Measurements from ENCODE around the gene P2RX7.

The P2RX7 gene

DNA sequence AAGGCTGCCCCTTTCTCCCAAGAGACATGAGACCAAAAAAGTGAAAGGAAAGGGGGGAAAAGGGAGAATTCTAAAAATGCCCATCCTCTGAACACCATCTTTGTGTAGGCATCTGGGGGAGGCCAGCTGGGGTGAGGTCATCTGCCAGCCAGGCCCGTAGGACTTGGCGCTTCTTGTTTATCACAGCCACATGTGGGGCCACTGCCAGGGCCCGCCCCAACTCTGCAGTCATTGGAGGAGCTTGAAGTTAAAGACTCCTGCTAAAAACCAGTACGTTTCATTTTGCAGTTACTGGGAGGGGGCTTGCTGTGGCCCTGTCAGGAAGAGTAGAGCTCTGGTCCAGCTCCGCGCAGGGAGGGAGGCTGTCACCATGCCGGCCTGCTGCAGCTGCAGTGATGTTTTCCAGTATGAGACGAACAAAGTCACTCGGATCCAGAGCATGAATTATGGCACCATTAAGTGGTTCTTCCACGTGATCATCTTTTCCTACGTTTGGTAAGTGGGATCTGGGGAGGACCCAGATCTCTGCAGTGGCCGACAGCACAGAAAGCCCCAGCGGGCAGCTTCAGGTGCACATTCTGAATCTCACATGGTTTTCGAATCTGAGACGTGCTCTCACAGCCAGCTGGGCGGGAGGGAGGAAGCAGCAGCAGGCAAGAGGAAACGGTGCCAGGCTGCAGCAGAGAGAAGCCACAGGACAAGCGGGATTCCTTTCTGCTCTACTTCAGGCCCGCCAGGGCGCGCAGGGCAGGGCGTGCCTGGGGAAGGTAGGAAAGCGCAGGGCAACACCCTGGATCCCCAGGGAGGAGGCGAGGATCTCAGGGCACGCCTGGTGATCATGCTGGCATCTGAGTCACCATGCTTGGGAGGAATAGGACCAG lies at the start of gene P2RX7:
TSS of gene P2RX7 (plus strand) at position 276 of the 881 bp plus-strand sequence. CDS start at position 371, 95 bp downstream.
- DNase-seq: peak; percentile 94
- in situ Hi-C loops (cut with HindIII; ENCODE audit: low pct_ligation_motif_present, low pct_unique_long_range_greater_than_20kb, low sequenced_read_pairs): no loop called here

DNA sequence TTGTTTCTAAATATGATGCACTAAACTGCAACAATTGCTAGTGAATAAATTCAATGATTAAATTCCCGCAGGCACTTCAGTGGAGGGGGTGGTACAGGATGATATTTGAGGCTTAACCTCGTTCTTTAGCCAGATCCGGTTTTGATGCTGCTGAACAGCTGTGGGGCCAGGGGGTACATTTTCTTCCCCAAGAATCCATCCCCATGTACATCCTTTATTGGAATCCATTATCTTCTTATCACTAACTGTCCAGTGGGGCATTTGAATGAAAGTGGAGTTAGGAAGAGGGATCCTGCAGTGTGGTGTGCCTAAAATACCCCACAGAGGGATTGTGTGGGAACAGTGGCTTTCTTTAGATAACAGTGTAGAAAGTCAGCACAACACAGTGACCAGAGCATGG lies 48.4 kb upstream of the P2RX7 start:
- no peak for DNase-seq
- in situ Hi-C loops (cut with HindIII; ENCODE audit: low pct_ligation_motif_present, low pct_unique_long_range_greater_than_20kb, low sequenced_read_pairs): no loop called here

DNA sequence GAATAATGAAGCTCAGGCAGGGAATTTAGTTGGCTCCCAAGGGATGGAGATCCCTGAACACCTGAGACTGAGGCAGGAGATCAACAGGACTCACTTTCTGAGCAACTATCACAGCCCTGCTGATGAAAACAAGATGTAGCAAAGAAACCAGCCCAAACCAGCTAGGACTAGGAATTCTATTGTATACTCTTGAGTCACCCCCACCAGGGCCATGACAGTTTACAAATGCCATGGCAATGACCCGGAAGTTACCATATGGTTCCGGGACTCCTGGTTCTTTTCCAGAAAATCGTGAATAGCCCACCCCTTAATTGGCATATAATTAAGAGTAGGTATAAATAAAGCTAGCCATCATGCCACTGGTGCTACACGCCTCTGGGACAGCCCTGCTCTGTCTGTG lies 47.6 kb upstream of the P2RX7 start:
- DNase-seq: no peak
- in situ Hi-C loops (cut with HindIII; ENCODE audit: low pct_ligation_motif_present, low pct_unique_long_range_greater_than_20kb, low sequenced_read_pairs): no loop called here

DNA sequence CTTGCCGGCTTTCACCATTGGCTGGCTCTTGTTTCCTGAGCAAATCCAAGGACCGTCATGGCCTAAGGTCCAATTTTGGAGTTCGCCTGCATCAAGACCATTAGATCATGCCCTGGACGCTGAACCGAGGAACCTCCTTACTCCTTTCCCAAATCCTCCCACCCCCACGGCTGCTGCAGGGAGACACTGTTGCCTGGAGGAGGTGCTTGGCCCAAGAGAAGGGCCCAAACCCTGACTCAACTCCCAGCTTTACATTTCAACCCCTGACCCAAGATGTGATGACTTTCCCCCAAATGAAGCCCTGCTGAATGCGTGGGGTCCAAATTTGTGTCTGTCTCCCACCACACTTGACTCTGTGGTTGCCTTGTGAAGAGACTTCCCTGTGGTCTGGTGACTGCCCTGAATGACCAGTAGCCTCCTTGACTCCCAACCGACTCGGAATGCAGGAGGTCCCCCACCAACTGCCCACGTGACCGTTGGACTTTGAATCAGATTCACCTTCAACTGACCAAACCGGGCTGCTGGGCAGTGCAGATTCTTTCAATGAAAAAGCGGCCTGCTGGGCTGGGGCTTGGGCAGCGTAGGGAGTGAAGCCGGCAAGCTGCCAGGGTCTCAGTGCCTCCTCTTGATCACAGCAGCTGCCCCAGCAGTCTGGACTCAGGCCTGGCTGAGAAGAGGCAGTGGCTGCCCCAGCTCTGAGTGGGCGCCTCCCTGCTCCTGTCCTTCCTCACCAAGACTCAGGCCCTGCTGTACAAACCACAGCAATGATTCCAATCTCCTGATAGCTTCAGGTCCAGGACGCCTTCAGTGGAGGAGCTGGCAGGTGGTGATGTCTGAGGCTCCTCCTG lies 46.9 kb upstream of the P2RX7 start:
- DNase-seq: no peak
- in situ Hi-C loops (cut with HindIII; ENCODE audit: low pct_ligation_motif_present, low pct_unique_long_range_greater_than_20kb, low sequenced_read_pairs): no loop called here

DNA sequence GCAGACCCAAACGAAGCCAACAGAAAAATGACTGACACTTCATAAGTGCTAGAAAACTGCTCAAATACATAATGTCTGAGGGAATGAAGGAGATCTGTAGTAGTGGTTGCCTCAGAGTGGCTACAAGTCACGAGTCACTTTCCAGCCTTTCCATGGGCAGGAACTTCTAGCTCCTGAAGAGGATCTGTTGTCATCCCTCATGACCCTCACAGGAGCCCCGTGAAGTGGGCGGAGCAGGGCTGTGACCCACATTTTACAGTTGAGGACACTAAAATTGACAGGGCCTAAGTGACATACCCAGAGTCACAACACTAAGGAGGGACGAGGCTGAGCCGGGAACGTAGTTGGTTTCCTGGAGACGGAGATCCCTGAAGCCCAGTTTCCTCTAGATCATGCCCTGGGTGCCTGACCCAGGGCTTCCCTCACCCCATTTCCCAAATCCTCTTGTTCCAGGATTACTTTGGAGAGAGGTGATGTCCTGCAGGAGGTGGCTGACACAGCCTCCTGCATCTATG lies 45.8 kb upstream of the P2RX7 start:
- in situ Hi-C loops (cut with HindIII; ENCODE audit: low pct_ligation_motif_present, low pct_unique_long_range_greater_than_20kb, low sequenced_read_pairs): no loop called here

DNA sequence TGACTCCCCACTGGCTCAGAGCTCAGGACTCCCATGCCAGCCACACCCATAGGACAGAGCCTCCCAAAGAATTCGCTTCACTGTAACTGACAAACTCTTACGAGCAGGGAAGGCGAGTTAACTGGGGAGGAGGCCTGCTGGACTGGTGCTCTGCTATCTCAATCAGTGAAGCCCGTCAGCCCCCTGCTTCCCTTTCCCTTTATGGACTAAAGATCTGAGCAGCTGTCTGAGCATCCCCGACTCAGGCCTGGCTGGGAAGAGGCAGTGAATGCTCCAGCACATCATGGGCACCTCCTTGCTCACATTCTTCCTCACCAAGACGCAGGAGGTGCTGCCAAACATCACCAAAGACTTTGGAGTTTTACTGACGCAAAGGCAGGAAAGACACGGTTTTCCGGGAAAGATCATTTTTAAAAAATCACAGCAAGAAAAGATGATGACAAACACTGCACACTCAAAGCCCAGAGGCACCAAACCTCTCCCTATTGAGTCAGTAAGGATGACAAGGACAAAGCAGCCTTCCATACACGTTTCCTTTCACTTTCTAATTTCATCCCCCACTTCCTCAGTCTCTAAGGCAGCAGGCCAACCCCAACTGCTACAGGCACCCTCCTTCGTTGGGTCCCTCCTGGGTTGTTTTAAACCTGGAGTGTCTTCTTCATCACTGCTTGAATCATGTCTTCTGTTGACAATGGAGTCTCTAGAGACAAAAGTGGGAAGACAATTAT lies 45.0 kb upstream of the P2RX7 start:
- DNase-seq: no peak
- in situ Hi-C loops (cut with HindIII; ENCODE audit: low pct_ligation_motif_present, low pct_unique_long_range_greater_than_20kb, low sequenced_read_pairs): no loop called here

More for the DNA sequence above, 45.8 kb upstream of the P2RX7 start:
- no peak for DNase-seq

DNA sequence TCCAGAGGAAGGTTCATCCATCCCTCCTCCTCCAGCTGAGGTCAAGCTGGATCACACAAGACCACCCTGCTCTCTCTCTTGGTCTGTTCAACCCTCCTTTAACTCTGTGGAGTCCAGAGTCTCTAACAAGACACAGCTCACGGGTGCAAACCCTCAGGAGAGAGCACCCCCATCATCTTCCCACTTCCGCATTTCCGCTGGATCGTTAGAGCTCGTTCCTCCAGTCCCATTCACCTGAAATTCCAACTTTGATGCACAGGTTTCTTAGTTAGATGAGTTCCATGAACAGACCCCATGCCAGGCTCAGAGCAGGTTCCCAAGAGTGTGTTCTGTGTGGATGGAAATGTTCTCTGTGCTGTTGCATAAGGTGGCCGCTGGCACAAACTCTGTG lies 44.5 kb upstream of the P2RX7 start:
- no peak for DNase-seq
- in situ Hi-C loops (cut with HindIII; ENCODE audit: low pct_ligation_motif_present, low pct_unique_long_range_greater_than_20kb, low sequenced_read_pairs): no loop called here

DNA sequence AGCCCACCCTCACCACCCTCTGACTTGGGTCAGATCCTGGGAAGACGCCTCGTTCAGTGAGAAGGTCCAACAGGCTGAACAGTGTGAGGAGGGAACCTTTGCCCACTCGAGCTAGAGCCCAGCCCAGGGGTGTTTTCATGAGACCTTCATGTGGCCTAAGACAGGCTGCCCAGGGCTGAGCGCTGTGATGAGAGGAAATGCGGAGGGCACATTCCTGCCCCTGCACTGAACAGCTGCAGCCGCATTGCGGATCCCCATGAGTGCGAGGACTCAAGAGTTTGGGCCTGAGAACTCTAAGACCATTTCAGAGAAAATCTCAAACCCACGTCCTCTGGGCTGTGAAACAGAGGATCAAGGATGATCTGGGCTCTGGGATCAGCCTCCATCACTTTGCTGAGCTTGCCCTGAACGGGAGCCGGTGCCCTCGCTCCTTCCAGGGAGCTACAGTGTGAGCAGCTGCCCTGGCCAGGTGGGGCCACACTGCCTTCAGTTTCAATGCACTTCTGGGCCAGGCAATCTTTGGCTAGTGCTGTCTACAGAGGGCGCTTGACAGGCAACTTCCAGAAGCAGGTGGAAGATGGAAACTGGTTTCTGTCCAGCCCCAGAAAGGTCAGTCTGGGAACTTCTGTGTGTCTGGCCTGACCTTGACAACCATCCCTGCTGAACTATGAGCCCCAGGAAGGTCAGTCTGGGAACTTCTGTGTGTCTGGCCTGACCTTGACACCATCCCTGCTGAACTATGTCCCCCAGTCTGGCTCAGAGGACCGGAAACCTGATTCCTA lies 43.5 kb upstream of the P2RX7 start:
- peak; percentile 22 for DNase-seq
- in situ Hi-C loops (cut with HindIII; ENCODE audit: low pct_ligation_motif_present, low pct_unique_long_range_greater_than_20kb, low sequenced_read_pairs): no loop called here

DNA sequence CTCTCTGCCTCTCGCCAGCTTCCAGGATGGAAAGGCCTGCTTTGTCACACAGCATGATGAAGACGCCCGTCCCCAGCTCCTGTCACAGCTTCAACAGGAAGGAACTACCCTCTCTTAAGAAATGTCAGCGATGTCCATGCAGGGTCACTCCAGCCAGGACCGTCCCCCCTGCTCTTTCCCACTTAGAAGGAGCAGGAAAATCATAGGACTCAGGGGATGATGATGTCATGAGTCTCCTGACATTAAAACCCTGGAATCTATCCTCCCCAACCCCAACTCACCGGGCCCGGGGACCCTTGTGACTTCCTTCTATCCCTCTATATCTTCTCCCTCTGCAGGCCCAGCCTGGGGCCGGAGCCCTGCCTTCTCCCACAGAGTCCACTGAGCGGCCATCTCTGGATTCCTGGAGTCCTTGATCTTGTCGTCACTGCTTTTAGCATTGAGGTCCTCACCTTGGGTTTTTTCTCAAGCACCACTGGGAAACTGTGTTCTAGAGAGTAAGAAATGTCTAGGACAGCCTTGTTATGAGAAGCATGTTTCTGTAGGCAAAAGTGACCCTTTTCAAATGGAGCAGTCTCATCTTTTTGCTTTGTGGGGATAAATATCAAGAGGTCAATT lies 42.8 kb upstream of the P2RX7 start:
- no peak for DNase-seq
- in situ Hi-C loops (cut with HindIII; ENCODE audit: low pct_ligation_motif_present, low pct_unique_long_range_greater_than_20kb, low sequenced_read_pairs): no loop called here

DNA sequence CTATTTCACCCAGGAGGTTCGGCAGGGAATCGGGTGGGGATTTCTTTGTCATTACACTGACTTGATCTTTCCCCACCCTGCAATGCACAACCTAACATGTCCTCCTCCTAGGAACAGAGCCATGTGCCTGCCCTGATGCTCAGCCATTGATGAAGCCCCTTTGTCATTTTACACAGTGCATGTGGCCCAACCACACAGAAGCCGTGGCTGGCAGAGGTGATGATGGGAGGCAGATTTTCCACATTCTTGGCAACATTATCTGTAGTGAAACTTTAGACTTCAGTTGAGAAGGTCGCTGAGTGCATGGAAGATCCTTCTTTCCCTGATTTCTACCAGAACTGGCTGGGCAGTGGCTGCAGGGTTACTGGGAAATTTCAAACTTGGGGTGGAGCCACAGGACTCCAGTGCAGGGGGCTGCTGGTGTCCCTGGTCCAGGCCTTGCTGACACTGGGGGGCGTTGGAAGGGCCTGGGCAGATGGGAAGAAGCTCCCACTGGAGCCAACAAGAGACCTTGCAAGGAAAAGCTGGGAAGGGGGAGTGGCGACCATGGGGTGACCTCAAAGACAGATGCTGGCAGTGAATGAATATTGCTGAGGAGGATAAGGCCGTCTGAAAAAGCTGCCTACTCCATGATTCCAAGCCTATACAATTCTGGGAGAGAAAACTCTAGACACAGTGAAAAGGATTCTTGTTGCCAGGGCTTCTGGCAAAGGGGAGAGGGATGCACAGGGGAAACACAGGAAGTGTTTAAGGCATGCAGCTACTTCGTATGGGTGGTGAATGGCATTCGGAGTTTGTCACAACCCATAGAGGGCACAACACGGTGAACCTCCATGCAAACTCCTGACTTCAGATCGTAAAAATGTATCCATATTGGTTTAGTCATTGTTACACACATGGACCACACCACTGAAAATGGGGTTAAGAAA lies 41.8 kb upstream of the P2RX7 start:
- in situ Hi-C loops (cut with HindIII; ENCODE audit: low pct_ligation_motif_present, low pct_unique_long_range_greater_than_20kb, low sequenced_read_pairs): no loop called here
- DNase-seq: no peak

DNA sequence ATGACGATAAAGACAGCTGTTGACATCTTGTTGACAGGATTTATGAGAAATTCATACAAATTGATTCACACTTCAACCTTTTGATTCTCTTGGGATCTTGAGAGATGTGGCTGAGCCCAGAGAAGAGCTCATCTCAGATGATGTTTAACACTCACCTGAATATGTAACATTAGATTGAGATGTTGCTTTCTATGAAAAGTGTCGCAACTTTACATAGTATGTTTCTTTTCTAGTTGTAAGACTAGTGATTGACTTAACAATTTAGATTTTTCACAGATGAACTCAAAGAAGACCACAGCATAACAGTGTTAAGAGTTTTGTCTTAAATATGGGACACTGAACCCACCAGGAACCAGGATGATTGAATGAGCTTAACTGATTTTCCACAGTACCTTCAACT lies 40.6 kb upstream of the P2RX7 start:
- no peak for DNase-seq
- in situ Hi-C loops (cut with HindIII; ENCODE audit: low pct_ligation_motif_present, low pct_unique_long_range_greater_than_20kb, low sequenced_read_pairs): no loop called here

DNA sequence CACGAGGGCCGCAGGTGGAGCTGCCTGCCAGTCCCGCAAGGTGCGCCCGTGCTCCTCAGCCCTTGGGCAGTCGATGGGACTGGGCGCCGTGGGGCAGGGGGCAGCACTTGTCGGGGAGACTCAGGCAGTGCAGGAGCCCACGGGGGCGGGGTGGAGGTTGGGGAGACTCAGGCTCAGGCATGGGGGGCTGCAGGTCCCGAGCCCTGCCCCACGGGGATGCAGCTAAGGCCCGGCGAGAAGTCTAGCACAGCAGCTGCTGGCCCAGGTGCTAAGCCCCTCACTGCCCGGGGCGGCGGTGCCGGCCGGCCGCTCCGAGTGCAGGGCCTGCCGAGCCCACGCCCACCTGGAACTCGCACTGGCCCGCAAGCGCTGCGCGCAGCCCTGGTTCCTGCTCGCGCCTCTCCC lies 39.2 kb upstream of the P2RX7 start:
- in situ Hi-C loops (cut with HindIII; ENCODE audit: low pct_ligation_motif_present, low pct_unique_long_range_greater_than_20kb, low sequenced_read_pairs): no loop called here
- DNase-seq: no peak

DNA sequence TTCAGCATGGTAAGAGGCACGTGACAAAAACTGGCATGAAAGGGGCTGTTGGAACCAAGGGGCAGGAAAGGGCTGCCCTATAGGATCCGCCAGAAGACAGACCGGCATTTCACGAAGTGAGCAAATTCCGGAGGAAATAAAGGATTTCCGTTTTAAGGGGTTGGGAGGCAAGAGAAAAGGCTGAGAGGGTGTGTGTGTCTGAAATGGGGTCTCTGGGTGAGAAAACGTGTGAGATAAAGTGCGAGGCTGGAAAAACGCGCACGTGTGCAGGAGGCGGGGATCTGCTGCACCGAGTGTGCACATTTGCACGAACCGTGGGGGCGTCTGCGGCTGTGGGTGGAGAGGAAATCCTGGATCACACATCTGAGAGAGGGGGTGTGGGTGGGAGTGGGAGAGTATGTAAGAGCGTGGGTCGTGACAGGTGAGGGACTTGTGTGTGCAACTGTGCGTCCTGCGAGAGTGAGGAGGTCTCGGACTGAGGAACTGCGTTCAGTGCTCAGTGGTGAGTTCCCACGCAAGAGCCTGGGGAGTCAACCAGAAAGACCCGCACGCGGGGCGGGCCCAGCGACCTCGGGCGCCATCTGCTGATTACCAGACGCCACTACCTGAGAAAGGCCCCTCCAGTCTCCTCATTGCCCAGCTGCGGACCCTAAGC lies 37.0 kb upstream of the P2RX7 start:
- in situ Hi-C loops (cut with HindIII; ENCODE audit: low pct_ligation_motif_present, low pct_unique_long_range_greater_than_20kb, low sequenced_read_pairs): no loop called here
- peak; percentile 68 for DNase-seq

DNA sequence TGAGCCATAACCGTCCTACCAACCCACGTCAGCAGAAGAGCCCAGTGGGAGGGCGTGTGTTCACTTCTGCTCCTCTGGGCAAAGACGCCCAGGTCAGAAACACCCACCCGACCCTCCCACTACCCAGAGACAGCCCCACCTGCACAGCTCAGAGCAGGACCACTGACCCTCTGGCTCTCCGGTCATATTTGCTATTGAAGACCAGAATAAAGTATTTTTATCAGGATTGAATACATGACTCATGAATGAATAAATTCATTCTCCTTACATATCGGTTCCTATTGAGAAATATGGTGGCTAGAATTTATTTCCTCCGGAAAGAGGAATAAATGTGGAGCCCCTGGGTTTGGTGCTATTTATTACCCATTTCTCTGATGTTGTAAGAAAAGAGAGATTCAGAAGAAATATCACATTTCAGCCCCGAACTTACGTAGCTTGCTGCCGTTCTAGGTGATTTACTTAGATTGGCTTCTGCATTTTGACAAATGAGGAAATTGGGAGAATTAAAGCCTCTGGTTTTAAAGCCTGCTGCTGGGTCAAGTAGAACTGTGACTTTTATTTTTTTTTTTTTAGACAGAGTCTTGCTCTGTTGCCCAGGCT lies 36.4 kb upstream of the P2RX7 start:
- in situ Hi-C loops (cut with HindIII; ENCODE audit: low pct_ligation_motif_present, low pct_unique_long_range_greater_than_20kb, low sequenced_read_pairs): no loop called here
- DNase-seq: no peak

DNA sequence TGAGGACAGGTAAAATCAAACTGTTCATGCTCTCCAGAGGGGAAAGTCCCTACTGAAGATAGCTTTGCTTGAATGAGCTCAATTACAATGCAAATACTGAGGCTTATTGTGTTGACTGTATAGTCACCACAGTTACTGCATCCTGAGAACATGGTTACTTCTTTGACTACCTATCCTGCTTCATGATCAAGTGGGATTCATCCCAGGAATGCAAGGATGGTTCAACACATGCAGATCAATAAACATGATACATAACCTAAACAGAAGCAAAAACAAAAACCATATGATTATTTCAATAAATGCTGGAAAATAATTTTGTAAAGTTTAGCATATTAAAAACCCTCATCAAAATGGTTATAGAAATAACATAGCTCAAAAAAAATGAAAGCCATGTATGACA lies 32.9 kb upstream of the P2RX7 start:
- no peak for DNase-seq
- in situ Hi-C loops (cut with HindIII; ENCODE audit: low pct_ligation_motif_present, low pct_unique_long_range_greater_than_20kb, low sequenced_read_pairs): no loop called here

DNA sequence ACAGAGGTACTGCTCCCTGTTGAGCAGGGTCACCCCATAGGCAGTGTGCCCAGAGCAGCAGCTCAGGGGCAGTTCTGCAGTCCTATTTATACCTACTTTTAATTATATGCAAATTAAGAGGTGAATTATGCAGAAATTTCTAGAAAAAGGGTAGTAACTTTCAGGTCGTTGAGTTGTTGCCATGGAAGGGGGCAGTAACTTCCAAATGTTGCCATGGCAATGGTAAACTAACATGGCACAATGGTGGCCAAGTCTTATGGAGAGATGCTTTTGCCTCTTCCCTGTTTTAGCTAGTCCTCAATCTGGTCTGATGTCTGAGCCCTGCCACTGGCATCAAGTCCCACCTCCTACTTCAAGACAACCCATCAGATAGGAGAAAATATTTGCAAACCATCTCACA lies 30.4 kb upstream of the P2RX7 start:
- no peak for DNase-seq
- in situ Hi-C loops (cut with HindIII; ENCODE audit: low pct_ligation_motif_present, low pct_unique_long_range_greater_than_20kb, low sequenced_read_pairs): no loop called here

All from ACHN (cell line).